Transverse colon (tissue), 4 donors: ENCODE data around the gene MBOAT7. TPM values are rescaled to one million over a fixed set of nuclear protein-coding genes. Genes with fewer than 3 reads are reported as not detected.
"Not testable (repeated sequence)": the region's sequence is repeated elsewhere in the genome, so short reads cannot be mapped to it uniquely, and the experiment has no call there.

Source experiments
- DNase-seq: peaks from one replicate; pipeline ENCODE4 v3.0.0-alpha.2; 2019
- H3K27ac ChIP-seq, 4 donors: fragments of 200-600 bp; sonication (generic); 2 replicates each; pipeline ENCODE4 v1.5.1; 2016 to 2018; ENCODE audit warnings: inconsistent platforms in 4 of 4
- H3K27me3 ChIP-seq: fragments of 200-600 bp; sonication (generic); 2 replicates; pipeline ENCODE4 v1.5.1; 2017; ENCODE audit warnings: inconsistent platforms
- H3K36me3 ChIP-seq, 4 donors: fragments of 200-600 bp; sonication (generic); 2 replicates each; pipeline ENCODE4 v1.5.1; 2017 to 2019; ENCODE audit warnings: inconsistent platforms in 4 of 4
- H3K4me1 ChIP-seq, 4 donors: fragments of 200-600 bp; sonication (generic); 2 replicates each; pipeline ENCODE4 v1.5.1; 2017 to 2020; ENCODE audit warnings: inconsistent platforms in 4 of 4
- H3K4me3 ChIP-seq, 4 donors: fragments of 200-600 bp; sonication (generic); 1 replicate in 1 of 4; 2 replicates in 3 of 4; pipeline versions ENCODE4 v1.5.1 to v1.6.1; 2017 to 2019; ENCODE audit warnings: inconsistent platforms in 4 of 4
- H3K9me3 ChIP-seq, 2 donors: fragments of 200-600 bp; sonication (generic); 2 replicates each; pipeline ENCODE4 v1.5.1; 2017 to 2019; ENCODE audit warnings: inconsistent platforms in 2 of 2
- CTCF ChIP-seq, 5 experiments: fragments of 200-600 bp in 3 of 5; fragments of 450-650 bp in 2 of 5; sonication (generic) in 3 of 5; IDR thresholded peaks; 1 replicate in 2 of 5; 2 replicates in 3 of 5; pipeline ENCODE4 v1.5.1; 2016 to 2017; ENCODE audit warnings: antibody characterized with exemption in 5 of 5, inconsistent platforms in 3 of 5, mild to moderate bottlenecking in 2 of 5, moderate library complexity in 1 of 5
- EP300 ChIP-seq: sonication (generic); formaldehyde crosslinking; IDR thresholded peaks from one replicate; pipeline ENCODE4 v1.6.1; 2017; ENCODE audit warnings: antibody characterized with exemption, low read depth
- POLR2A ChIP-seq: fragments of 450-650 bp; IDR thresholded peaks from one replicate; pipeline ENCODE4 v1.6.1; 2016; ENCODE audit warnings: antibody characterized with exemption, mild to moderate bottlenecking, moderate library complexity
- POLR2AphosphoS5 ChIP-seq, 3 donors: sonication (generic); formaldehyde crosslinking; IDR thresholded peaks; one replicate each; pipeline ENCODE4 v1.6.1; 2016; ENCODE audit warnings: antibody characterized with exemption in 3 of 3
- WGBS, 2 donors: methylation state at CpG; one replicate each; pipeline ENCODE4 v1.1.5; 2018; ENCODE audit warnings: low coverage in 1 of 2; 5-methylcytosine and 5-hydroxymethylcytosine counted together
- in situ Hi-C, 4 donors: fragments of 200-750 bp; cut with MboI; loops; one replicate each; pipeline versions ENCODE4 v1.15.0 to v1.15.1; 2017; ENCODE audit warnings: low sequenced_read_pairs in 3 of 4, low pct_ligation_motif_present in 1 of 4, low pct_unique_long_range_greater_than_20kb in 1 of 4
- intact Hi-C: fragments of 100-400 bp; cut with DNase I; formaldehyde crosslinking; loops from one replicate; pipeline ENCODE4 v1.15.1; 2023; ENCODE audit warnings: low total_unique reads
- total RNA-seq, 4 donors: library from RNA; depleted of rRNA; stranded (reverse); fragments of >200 nt; gene quantifications; one replicate each; pipeline ENCODE4 v1.1.0, GENCODE V29; 2016

The MBOAT7 gene
- total RNA-seq, 4 donors from 2014 or later = 180 to 249 (median 218) TPM

DNA sequence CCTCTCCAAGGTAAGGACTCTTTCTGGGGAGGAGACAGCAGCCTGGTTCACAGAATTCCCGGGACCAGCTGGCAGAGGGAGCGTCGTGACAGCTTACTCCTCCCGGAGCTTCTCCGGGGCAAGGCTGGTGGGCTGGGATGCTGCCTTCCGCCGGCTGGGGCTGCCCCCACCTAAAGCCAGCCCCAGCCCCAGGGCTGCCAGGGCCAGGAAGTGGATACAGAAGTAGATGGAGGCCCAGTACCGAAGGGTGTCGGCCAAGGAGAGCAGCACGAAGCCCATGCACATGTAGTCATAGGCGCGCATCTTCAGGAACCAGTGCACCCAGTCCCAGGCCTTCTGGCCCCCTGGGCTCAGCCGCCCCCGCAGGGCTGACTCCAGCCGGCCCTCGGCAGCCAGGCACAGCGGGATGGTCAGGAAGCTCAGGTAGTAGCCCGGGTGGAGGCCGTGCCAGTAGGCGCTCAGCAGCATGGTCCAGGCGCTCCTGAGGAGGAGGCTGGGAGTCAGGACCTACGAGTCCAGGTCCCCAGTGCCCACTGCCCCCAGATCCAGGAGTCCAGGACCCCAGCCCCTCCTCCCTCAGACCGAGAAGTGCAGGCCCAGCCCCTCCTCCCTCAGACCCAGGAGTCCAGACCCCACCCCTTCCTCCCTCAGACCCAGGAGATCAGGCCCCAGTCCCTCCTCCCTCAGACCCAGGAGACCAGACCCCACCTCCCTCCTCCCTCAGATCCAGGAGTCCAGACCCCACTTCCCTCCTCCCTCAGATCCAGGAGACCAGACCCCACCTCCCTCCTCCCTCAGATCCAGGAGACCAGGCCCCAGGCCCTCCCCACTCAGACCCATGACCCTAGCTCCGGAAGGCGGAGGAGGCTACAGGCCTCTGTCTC lies 15.2 kb downstream of the MBOAT7 start:
- H3K27ac ChIP-seq = no peak overlapping the region

DNA sequence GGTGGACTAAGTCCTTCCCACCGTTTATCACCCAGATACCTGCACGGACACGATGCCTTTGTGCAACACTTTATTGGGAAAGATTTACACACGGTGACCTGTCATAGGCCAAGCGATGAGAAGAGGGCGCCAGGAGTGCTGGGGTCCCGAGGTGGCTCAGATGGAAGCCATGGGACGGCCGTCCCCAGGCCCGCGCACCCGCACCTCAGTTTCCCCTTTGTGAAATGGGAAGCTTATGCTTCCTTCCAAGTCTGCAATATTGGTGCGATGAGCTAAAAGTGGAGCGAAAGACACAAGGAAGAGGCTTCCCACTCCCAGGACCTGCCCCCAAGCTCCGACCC lies 16.1 kb downstream of the MBOAT7 start:
- no peaks in the 10 kb centered on the region for H3K9me3 ChIP-seq
- peak overlapping the region; percentile 73 to 91 (median 85) for H3K27ac ChIP-seq
- DNase-seq = no peak
- H3K4me3 ChIP-seq = peak overlapping the region in 2 of 4 donors; percentile 44 to 60
- TF ChIP-seq POLR2AphosphoS5 (IDR thresholded peaks at IDR 0.05) = no peak
- peaks cover 4% of the 10 kb centered on the region for H3K27me3 ChIP-seq
- H3K4me1 ChIP-seq = peaks cover 0 to 6% (median 6%) of the 10 kb centered on the region in 4 donors
- WGBS, 2 donors = 51% methylated on average over 15 of the region's 15 CpGs; no CpG with 5 or more reads in 1 of the 2 donors
- H3K36me3 ChIP-seq = no peaks in the 10 kb centered on the region
- intact Hi-C loops = no loop called here
- in situ Hi-C loops = loop anchor here in 1 of 4 donors (10.0 kb wide), 1 partner anchor 61 kb away; no protein-coding TSS in a partner anchor

More for the DNA sequence above, 15.2 kb downstream of the MBOAT7 start:
- DNase-seq = no peak
- in situ Hi-C loops = loop anchor here in 1 of 4 donors (10.0 kb wide), 1 partner anchor 61 kb away; no protein-coding TSS in a partner anchor
- intact Hi-C loops = no loop called here
- H3K9me3 ChIP-seq = no peaks in the 10 kb centered on the region
- peaks cover 0 to 5% (median 4%) of the 10 kb centered on the region in 4 donors for H3K4me1 ChIP-seq
- WGBS, 2 donors = 64% methylated on average over 17 of the region's 25 CpGs; no CpG with 5 or more reads in 1 of the 2 donors
- no peaks in the 10 kb centered on the region for H3K36me3 ChIP-seq
- TF ChIP-seq EP300 (no peak), CTCF (IDR thresholded peaks at IDR 0.05) (no peak), POLR2A (no peak), POLR2AphosphoS5 (IDR thresholded peaks at IDR 0.05) (no peak)
- H3K27me3 ChIP-seq = peaks cover 4% of the 10 kb centered on the region
- no peak overlapping the region for H3K4me3 ChIP-seq

- peaks cover 0 to 10% (median 9%) of the 10 kb centered on the region in 4 donors for H3K4me1 ChIP-seq
- H3K4me3 ChIP-seq = peak within 1 kb of the TSS; percentile 2 to 69 (median 52)
- intact Hi-C loops (no loop called here), in situ Hi-C loops (loop anchor here in 1 of 4 donors (10.0 kb wide), 1 partner anchor 62 kb away; no protein-coding TSS in a partner anchor)
- TF ChIP-seq CTCF (IDR thresholded peaks at IDR 0.05) (peak; percentile 44 to 96 (median 59)), POLR2A (peak; percentile 83), EP300 (no peak), POLR2AphosphoS5 (IDR thresholded peaks at IDR 0.05) (peak; percentile 71 to 88 (median 82))
- DNase-seq = peak; percentile 85
- no peaks in the 10 kb centered on the region for H3K9me3 ChIP-seq
- peaks cover 4% of the 10 kb centered on the region for H3K27me3 ChIP-seq
- no peaks in the 10 kb centered on the region for H3K36me3 ChIP-seq
- peak within 1 kb of the TSS; percentile 73 to 91 (median 85) for H3K27ac ChIP-seq
- 7% methylated on average over 11 of the region's 13 CpGs; no CpG with 5 or more reads in 1 of the 2 donors for WGBS, 2 donors
Observed at GRCh38 chr19:54172471-54173358, 16.7 kb downstream of the MBOAT7 start, which contains the start of gene TMC4. Gene TMC4 (minus strand): TSS chr19:54173160. CDS start chr19:54173117, 43 bp downstream.

- WGBS, 2 donors = 44 to 75% methylated on average over 5 to 16 of the region's 23 CpGs
- intact Hi-C loops, H3K9me3 ChIP-seq, H3K27me3 ChIP-seq, H3K36me3 ChIP-seq, DNase-seq: not testable (repeated sequence)
- peak overlapping the region in 3 of 4 donors; percentile 44 to 69 (median 60) for H3K4me3 ChIP-seq
- H3K4me1 ChIP-seq = peaks cover 0 to 10% (median 9%) of the 10 kb centered on the region in 4 donors
- in situ Hi-C loops = loop anchor here in 1 of 4 donors (10.0 kb wide), 1 partner anchor 63 kb away; no protein-coding TSS in a partner anchor
- peak overlapping the region; percentile 73 to 91 (median 85) for H3K27ac ChIP-seq
Observed at GRCh38 chr19:54171736-54172431, 17.5 kb downstream of the MBOAT7 start.
